Chondrocyte (in vitro differentiated cells): Measurements from ENCODE around the gene DLX6. TPM values are rescaled to one million over a fixed set of nuclear protein-coding genes. Genes with fewer than 3 reads are reported as not detected.

Experiments used
- DNase-seq: peaks from one replicate; pipeline ENCODE4 v3.0.0; 2021; ENCODE audit warnings: mixed read lengths, low spot score
- H3K27ac Mint-ChIP-seq: one replicate; pipeline ENCODE4 v1.8.0; 2021; ENCODE audit warnings: mild to moderate bottlenecking, moderate library complexity, mixed read lengths; ENCODE audit not compliant: unreplicated experiment
- H3K27me3 Mint-ChIP-seq: 2 replicates; pipeline ENCODE4 v1.8.0; 2021; ENCODE audit warnings: low read depth, mixed read lengths
- H3K36me3 Mint-ChIP-seq: 2 replicates; pipeline ENCODE4 v1.8.0; 2021; ENCODE audit warnings: low read depth, mixed read lengths
- H3K4me1 Mint-ChIP-seq: 2 replicates; pipeline ENCODE4 v1.8.0; 2021; ENCODE audit warnings: low read depth, mild to moderate bottlenecking, mixed read lengths
- H3K4me3 Mint-ChIP-seq: one replicate; pipeline ENCODE4 v1.8.0; 2021; ENCODE audit warnings: mild to moderate bottlenecking, moderate library complexity, mixed read lengths; ENCODE audit not compliant: unreplicated experiment
- H3K9me3 Mint-ChIP-seq: 2 replicates; pipeline ENCODE4 v1.8.0; 2021; ENCODE audit warnings: low read depth, mixed read lengths
- total RNA-seq: library from RNA; stranded (reverse); gene quantifications from 3 replicates; pipeline ENCODE4 v1.2.1, GENCODE V29; 2021
- TF ChIP-seq, protein P1 (sequence below): fragments of 200-600 bp; sonication (generic); IDR thresholded peaks from 2 replicates; pipeline ENCODE4 v1.5.0; 2021; ENCODE audit warnings: antibody characterized with exemption, mild to moderate bottlenecking, moderate library complexity

The DLX6 gene
- total RNA-seq, 1 donor from 2014 or later: not detected

DNA sequence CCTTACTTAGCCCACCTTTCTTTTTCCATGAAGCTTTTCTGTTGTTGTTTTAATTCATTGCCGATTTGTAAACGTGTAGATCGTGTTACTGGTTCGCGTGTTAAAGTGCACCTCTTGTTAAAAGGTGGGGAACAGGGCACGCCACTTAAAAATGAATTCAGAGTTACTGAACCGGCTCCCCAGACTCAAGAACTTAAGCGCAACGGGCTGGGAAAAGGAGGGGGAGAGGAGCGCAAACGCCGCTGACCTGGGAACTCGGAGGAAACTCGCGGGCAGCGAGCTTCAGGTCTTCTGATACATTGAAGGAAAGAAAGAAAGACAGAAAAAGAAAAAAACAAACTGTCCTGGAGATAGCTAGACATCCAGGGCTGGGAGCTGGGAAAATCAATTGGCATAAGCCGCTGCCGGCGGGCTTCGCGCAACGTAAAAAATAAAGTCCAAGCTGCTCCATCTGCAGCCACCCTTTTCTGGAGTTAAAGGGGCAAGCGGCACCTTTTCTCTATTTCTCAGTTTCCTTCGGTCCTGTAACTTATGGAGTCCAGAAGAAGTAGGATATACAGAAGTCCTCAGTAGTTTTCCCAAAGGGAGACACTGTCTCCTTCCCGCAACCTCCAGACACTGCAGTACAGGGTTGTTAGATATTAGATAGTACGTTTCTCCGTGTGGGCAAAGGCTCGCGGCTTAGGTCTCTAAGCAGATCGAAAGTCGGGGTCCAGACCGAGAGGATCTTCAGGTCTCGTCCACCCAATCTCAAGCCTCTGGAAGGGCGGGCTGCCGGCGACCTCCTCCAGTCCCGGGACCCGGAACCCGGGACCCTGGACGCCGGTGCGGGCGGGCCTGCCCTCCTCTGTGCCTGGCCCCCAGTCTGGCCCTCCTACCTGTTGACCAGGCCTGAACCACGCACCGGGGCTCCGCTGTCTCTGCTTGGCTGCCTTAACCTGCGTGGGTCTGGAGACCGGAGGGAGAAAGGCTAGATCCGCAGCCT is 1.8 kb upstream of the DLX6 start:
- Mint-ChIP-seq H3K27ac (no peak overlapping the region), H3K36me3 (no peaks in the 10 kb centered on the region), H3K27me3 (peaks cover 81% of the 10 kb centered on the region), H3K4me3 (no peak overlapping the region), H3K9me3 (no peaks in the 10 kb centered on the region), H3K4me1 (peaks cover 14% of the 10 kb centered on the region)
- DNase-seq: no peak
- TF ChIP-seq, protein P1, sequence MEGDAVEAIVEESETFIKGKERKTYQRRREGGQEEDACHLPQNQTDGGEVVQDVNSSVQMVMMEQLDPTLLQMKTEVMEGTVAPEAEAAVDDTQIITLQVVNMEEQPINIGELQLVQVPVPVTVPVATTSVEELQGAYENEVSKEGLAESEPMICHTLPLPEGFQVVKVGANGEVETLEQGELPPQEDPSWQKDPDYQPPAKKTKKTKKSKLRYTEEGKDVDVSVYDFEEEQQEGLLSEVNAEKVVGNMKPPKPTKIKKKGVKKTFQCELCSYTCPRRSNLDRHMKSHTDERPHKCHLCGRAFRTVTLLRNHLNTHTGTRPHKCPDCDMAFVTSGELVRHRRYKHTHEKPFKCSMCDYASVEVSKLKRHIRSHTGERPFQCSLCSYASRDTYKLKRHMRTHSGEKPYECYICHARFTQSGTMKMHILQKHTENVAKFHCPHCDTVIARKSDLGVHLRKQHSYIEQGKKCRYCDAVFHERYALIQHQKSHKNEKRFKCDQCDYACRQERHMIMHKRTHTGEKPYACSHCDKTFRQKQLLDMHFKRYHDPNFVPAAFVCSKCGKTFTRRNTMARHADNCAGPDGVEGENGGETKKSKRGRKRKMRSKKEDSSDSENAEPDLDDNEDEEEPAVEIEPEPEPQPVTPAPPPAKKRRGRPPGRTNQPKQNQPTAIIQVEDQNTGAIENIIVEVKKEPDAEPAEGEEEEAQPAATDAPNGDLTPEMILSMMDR: no peak

DNA sequence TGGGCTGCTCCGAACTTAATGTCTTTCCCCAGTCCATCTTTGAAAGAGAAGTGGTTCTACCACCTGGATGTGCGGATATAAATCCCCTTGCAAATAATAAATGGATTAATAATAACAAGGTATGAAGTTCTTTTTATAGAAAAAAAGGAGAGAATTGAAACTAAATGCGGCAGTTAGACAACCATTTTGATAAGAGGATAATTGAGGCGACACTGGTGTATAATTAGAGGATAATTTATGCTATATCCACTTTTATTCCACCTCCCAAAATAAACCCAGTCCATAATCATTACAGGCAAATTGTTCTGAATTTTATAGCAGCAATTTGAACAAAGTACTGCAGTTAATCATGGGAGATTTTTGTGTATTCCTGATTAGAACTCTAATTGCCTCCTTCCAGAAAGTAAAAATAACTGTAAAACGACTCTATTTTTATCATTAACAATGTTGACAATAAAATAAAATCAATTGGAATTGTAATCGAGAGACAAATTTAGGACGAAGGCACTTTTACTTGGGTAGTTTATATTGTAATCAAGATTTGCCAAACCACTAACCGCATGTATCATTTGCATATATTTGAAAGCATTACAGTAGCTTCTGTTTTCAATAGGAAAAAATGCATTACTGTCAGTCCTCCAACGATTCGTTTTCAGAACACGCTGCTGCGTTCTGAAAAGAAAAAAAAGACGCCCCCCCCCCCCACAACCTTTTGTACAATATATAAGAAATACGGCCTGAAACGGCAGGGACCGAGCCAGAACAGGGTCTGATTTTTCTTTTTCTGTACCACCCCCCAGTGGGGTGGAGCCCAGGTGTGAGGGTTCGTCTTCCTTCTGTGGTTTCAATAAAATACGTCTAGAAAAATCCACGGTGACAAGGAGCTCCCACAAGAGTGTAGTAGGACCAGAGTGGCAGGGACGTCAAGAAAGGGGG is 838 bp upstream of the DLX6 start:
- H3K27me3 Mint-ChIP-seq: peaks cover 78% of the 10 kb centered on the region
- H3K36me3 Mint-ChIP-seq: no peaks in the 10 kb centered on the region
- no peak overlapping the region for H3K27ac Mint-ChIP-seq
- H3K9me3 Mint-ChIP-seq: no peaks in the 10 kb centered on the region
- H3K4me1 Mint-ChIP-seq: peaks cover 14% of the 10 kb centered on the region
- TF ChIP-seq, protein P1: no peak
- DNase-seq: no peak
- H3K4me3 Mint-ChIP-seq: no peak overlapping the region

DNA sequence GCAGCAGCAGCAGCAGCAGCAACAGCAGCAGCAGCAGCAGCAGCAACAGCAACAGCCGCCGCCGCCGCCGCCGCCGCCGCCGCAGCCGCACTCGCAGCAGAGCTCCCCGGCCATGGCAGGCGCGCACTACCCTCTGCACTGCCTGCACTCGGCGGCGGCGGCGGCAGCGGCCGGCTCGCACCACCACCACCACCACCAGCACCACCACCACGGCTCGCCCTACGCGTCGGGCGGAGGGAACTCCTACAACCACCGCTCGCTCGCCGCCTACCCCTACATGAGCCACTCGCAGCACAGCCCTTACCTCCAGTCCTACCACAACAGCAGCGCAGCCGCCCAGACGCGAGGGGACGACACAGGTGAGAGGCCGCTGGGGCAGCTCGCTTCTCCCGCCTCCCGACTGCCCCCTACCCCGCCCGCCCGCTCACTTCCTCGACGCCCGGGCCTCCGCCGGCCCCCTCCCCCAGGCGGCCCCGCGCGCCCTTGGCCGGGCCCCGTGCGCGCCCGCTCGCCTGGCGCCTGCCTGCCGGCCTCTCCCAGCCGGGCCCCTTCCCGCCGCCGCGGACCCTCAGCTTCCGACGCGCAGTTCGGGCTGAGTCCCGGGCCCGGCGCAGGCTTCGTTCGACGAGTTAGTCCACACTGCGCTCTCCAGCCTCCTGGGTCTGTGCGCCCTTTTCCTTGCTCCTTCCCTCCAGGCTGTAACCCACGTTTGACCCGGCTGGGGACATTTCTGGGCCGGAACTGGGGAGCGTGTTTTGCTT is 882 bp downstream of the DLX6 start:
- H3K4me3 Mint-ChIP-seq: peak overlapping the region; percentile 70
- peaks cover 14% of the 10 kb centered on the region for H3K4me1 Mint-ChIP-seq
- H3K9me3 Mint-ChIP-seq: no peaks in the 10 kb centered on the region
- DNase-seq: no peak
- H3K27me3 Mint-ChIP-seq: peaks cover 76% of the 10 kb centered on the region
- H3K27ac Mint-ChIP-seq: no peak overlapping the region
- TF ChIP-seq, protein P1: no peak
- no peaks in the 10 kb centered on the region for H3K36me3 Mint-ChIP-seq

DNA sequence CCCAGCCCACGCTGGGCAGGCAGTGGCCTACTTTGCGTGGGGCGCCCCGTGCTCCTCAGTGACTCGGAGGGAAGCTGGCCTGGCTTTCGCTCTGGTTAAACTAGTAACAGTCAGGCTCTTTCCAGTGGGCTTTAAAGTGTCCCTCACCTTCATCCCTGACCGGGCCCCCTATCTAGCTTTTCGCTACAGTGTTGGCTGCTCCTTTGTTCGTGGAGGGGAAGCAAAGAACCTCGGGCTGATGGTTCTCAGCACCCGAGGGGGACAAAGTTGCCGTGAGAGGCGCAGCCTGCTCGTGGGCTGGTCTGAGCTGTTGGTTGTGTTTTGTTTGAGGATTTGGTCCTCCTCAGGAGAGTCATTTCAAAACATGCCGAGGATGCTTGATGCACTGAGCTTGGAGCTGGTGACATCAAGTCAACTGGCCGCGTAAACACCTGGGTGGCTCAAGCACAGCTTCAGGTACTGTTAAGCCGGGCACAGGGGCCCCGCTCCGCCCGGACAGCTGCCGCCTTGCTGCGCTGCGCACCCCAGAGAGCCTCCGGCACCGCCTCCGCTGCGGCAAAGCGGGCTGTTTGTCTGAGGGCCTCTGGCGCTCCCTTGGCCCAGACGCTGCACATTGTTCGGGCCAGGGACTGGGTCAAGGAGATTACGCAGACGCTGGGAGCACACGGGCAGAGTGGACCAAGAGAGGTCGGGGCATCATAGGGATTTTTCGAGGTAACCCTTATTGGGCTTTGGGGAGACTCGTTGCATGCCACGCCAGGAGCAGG is 1.6 kb downstream of the DLX6 start:
- Mint-ChIP-seq H3K9me3 (no peaks in the 10 kb centered on the region), H3K27ac (no peak overlapping the region), H3K4me3 (peak overlapping the region; percentile 70), H3K27me3 (peaks cover 77% of the 10 kb centered on the region), H3K4me1 (peaks cover 14% of the 10 kb centered on the region), H3K36me3 (no peaks in the 10 kb centered on the region)
- TF ChIP-seq, protein P1: no peak
- DNase-seq: no peak
